ENCODE data around the gene UCK2.

Gene UCK2

DNA sequence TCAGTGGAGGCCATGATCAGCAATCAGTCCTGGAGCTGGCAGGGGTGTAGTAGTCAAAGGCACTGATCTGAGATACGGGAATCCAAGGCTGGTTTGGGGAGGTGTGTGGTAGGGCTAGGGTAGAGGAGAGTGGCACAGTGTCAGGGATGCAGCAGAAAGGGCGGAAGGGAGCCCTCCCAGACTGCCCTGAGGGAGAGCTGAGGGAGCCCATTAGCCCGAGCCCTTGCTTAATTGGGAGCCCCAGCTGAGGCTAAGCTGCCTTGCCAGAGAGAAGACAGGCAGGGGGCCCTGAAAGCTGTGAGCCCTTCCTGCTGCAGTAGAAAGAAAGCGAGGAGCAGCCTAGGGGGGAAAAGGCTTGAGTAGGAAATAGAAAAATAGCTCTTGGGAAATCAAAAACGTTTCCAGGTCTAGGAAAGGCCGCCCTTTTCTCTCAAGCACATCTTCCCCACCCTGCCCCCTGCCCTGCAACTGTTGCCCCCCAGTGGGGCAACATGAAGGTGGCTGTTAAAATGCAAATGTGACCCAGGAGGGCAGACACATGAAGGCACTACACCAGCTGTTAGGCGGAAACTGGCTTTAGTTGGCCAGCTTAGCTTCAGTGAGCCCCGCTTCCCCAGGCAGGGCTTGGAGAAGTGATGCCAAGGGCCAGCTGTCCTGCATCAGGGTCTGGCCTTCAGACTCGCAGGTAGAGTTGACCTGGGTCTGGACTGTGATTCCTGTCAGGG, 106.2 kb downstream of the UCK2 start:
- no peak overlapping the region for H3K4me3 ChIP-seq (ENCODE audit: low read depth, low read length)
- TF ChIP-seq CTCF (IDR thresholded peaks at IDR 0.05; ENCODE audit: insufficient read depth, low read depth, low read length, missing control alignments) = no peak
- no peak for DNase-seq (ENCODE audit: low read depth)

DNA sequence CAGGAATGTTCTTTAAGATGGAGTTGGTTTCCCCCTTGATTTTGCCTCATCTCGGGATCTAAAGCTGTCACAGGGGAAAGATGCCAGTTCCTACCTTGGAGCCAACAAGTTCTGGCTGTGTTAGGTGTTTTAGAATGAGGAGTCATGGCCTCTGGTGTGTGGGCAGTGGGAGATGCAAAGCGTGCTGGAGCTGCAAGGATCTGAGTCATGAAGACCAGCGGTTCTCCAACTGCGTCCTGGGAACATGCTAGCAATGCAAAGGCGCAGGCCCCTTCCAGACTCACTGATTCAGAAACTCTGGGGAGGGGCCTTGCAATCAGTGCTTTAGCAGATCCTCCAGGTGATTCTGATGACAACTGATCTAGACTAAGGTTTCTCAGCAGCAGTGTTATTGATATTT, 109.1 kb downstream of the UCK2 start:
- DNase-seq (ENCODE audit: low read depth) = no peak
- TF ChIP-seq CTCF (IDR thresholded peaks at IDR 0.05; ENCODE audit: insufficient read depth, low read depth, low read length, missing control alignments) = no peak
- H3K4me3 ChIP-seq (ENCODE audit: low read depth, low read length) = no peak overlapping the region

GRCh38 chr1:165937829-165938228, 110.4 kb downstream of the UCK2 start:
- no peak for TF ChIP-seq CTCF (IDR thresholded peaks at IDR 0.05; ENCODE audit: insufficient read depth, low read depth, low read length, missing control alignments)
- H3K4me3 ChIP-seq (ENCODE audit: low read depth, low read length) = no peak overlapping the region
- no peak for DNase-seq (ENCODE audit: low read depth)

- DNase-seq (ENCODE audit: low read depth) = no peak
- no peak for TF ChIP-seq CTCF (IDR thresholded peaks at IDR 0.05; ENCODE audit: insufficient read depth, low read depth, low read length, missing control alignments)
- H3K4me3 ChIP-seq (ENCODE audit: low read depth, low read length) = no peak overlapping the region
These were observed 111.4 kb downstream of the UCK2 start for GRCh38 chr1:165938844-165939243.

- TF ChIP-seq CTCF (IDR thresholded peaks at IDR 0.05; ENCODE audit: insufficient read depth, low read depth, low read length, missing control alignments) = no peak
- no peak overlapping the region for H3K4me3 ChIP-seq (ENCODE audit: low read depth, low read length)
- DNase-seq (ENCODE audit: low read depth) = no peak
These were observed 114.1 kb downstream of the UCK2 start for GRCh38 chr1:165941531-165941930.

GRCh38 chr1:165942062-165942461, 114.6 kb downstream of the UCK2 start:
- no peak overlapping the region for H3K4me3 ChIP-seq (ENCODE audit: low read depth, low read length)
- no peak for TF ChIP-seq CTCF (IDR thresholded peaks at IDR 0.05; ENCODE audit: insufficient read depth, low read depth, low read length, missing control alignments)
- no peak for DNase-seq (ENCODE audit: low read depth)

Data from GM12865 (cell line).